ENCODE data around the gene GRWD1. TPM values are rescaled to one million over a fixed set of nuclear protein-coding genes. Genes with fewer than 3 reads are reported as not detected.

The GRWD1 gene
- total and polyA plus RNA-seq, 10 of the 15 experiments (the other 5 are each of a cell fraction or from before 2014, with no cell fraction given) = 1.4 to 103 (median 30.7) TPM

- intact Hi-C loops (cut with micrococcal nuclease; ENCODE audit: unreplicated experiment) = no loop called here
- ATAC-seq = peak; percentile 31
- RAD21 ChIA-PET (ENCODE audit: unreplicated experiment) = interaction anchor here (1.1 kb wide), 1 partner anchor 71 kb away, joined by 3 read pairs; the partner anchor contains the start of gene KDELR1
- Histone ChIP-seq H3K27me3 (replicated peaks in 1 of 2; ENCODE audit: control insufficient read depth in 2 of 2, insufficient read depth in 2 of 2, low read length in 1 of 2) (no peaks in the 10 kb centered on the region), H3K4me2 (ENCODE audit: control insufficient read depth, insufficient read depth) (no peak overlapping the region), H3K4me3 (no peak overlapping the region), H3K4me1 (ENCODE audit: control insufficient read depth, insufficient read depth, low read length) (peaks cover 2% of the 10 kb centered on the region; the same call in 1 of the 2 replicates), H3K9ac (ENCODE audit: control insufficient read depth, insufficient read depth, low read length) (no peak overlapping the region), H3K27ac (ENCODE audit: control insufficient read depth, insufficient read depth) (no peak overlapping the region), H3K9me3 (replicated peaks; ENCODE audit: control insufficient read depth, insufficient read depth, low read length) (no peaks in the 10 kb centered on the region), H2AFZ (ENCODE audit: control insufficient read depth, low read depth, low read length) (no peak overlapping the region), H3K36me3 (ENCODE audit: control insufficient read depth in 2 of 2, insufficient read depth in 2 of 2, low read length in 1 of 2) (peaks cover 0 to 3% of the 10 kb centered on the region in 2 experiments; a peak in 2 of 4 replicates), H4K20me1 (ENCODE audit: control insufficient read depth, insufficient read depth) (no peaks in the 10 kb centered on the region), H3K79me2 (ENCODE audit: control insufficient read depth, insufficient read depth, low read length) (no peaks in the 10 kb centered on the region)
- POLR2A ChIA-PET = interaction anchor here (0.6 to 1.1 kb wide), 2 partner anchors 8 to 11 kb away, joined by 3 read pairs; no protein-coding TSS in a partner anchor
- SMC1A ChIA-PET (ENCODE audit: uncharacterized antibody, unreplicated experiment) = no interaction called here
- 93% methylated on average over 53 of the region's 62 CpGs for WGBS (ENCODE audit: insufficient coverage, insufficient replicate concordance, low lambda C conversion rate, missing lambda C conversion rate)
- no TSS peak for BruUV-seq (replicated peaks)
- no peak for FAIRE-seq
- TF ChIP-seq POLR2A (IDR thresholded peaks at IDR 0.05; ENCODE audit: low read depth, low read length) = peak; percentile 61; the same call in 1 of the 2 replicates
- TF ChIP-seq HCFC1 (IDR thresholded peaks at IDR 0.05; ENCODE audit: low read length) = peak; percentile 46; the same call in 1 of the 2 replicates
- no peak for TF ChIP-seq ZNF217 (IDR thresholded peaks at IDR 0.05)
- peak; percentile 59 for TF ChIP-seq SIX5 (IDR thresholded peaks at IDR 0.05; ENCODE audit: low read depth, low read length, severe bottlenecking)
- no peak for TF ChIP-seq SIN3A (IDR thresholded peaks at IDR 0.05; ENCODE audit: low read depth, low read length)
- TF ChIP-seq SMAD5 (IDR thresholded peaks at IDR 0.05; ENCODE audit: low read depth) = no peak
- in situ Hi-C loops (cut with MboI) = no loop called here
- DNase-seq (ENCODE audit: low read depth, low spot score) = no peak
- CTCF ChIA-PET = no interaction called here
These were observed 16.3 kb downstream of the GRWD1 start for GRCh38 chr19:48461982-48462655.

- Histone ChIP-seq H3K4me2 (ENCODE audit: control insufficient read depth, insufficient read depth) (no peak overlapping the region), H3K4me1 (ENCODE audit: control insufficient read depth, insufficient read depth, low read length) (peaks cover 3% of the 10 kb centered on the region; the same call in 1 of the 2 replicates), H3K4me3 (no peak overlapping the region), H3K79me2 (ENCODE audit: control insufficient read depth, insufficient read depth, low read length) (peaks cover 7% of the 10 kb centered on the region), H3K36me3 (ENCODE audit: control insufficient read depth in 2 of 2, insufficient read depth in 2 of 2, low read length in 1 of 2) (no peaks in the 10 kb centered on the region; a peak in 1 of 4 replicates), H3K27ac (ENCODE audit: control insufficient read depth, insufficient read depth) (no peak overlapping the region), H3K9ac (ENCODE audit: control insufficient read depth, insufficient read depth, low read length) (no peak overlapping the region), H3K9me3 (replicated peaks; ENCODE audit: control insufficient read depth, insufficient read depth, low read length) (no peaks in the 10 kb centered on the region), H2AFZ (ENCODE audit: control insufficient read depth, low read depth, low read length) (no peak overlapping the region), H4K20me1 (ENCODE audit: control insufficient read depth, insufficient read depth) (no peaks in the 10 kb centered on the region), H3K27me3 (replicated peaks in 1 of 2; ENCODE audit: control insufficient read depth in 2 of 2, insufficient read depth in 2 of 2, low read length in 1 of 2) (no peaks in the 10 kb centered on the region)
- intact Hi-C loops (cut with micrococcal nuclease; ENCODE audit: unreplicated experiment) = no loop called here
- ChIA-PET SMC1A (ENCODE audit: uncharacterized antibody, unreplicated experiment) (no interaction called here), POLR2A (interaction anchor here (0.5 to 1.0 kb wide), 3 partner anchors 107 to 146 kb away, joined by 3 to 4 read pairs (median 4); no protein-coding TSS in a partner anchor), RAD21 (ENCODE audit: unreplicated experiment) (no interaction called here), CTCF (interaction anchor here (0.6 kb wide), 1 partner anchor 245 kb away, joined by 3 read pairs; no protein-coding TSS in a partner anchor)
- in situ Hi-C loops (cut with MboI) = no loop called here
- no TSS peak for BruUV-seq (replicated peaks)
- FAIRE-seq = no peak
- no peak for ATAC-seq
- WGBS (ENCODE audit: insufficient coverage, insufficient replicate concordance, low lambda C conversion rate, missing lambda C conversion rate) = 5% methylated on average over 1 of the region's 1 CpG
- no peak for DNase-seq (ENCODE audit: low read depth, low spot score)
- TF ChIP-seq ZBTB11 (CRISPR knock-in tag; IDR thresholded peaks at IDR 0.05) (no peak), TCF3 (IDR thresholded peaks at IDR 0.05; ENCODE audit: borderline replicate concordance, insufficient read depth, low read depth, low read length) (no peak), ESRRA (IDR thresholded peaks at IDR 0.05; ENCODE audit: low read length) (no peak), CREM (IDR thresholded peaks at IDR 0.05; ENCODE audit: low read depth) (no peak), EZH2 (IDR thresholded peaks at IDR 0.05; ENCODE audit: borderline replicate concordance, control insufficient read depth, low read depth, low read length) (no peak)
- TF ChIP-seq, protein P1, sequence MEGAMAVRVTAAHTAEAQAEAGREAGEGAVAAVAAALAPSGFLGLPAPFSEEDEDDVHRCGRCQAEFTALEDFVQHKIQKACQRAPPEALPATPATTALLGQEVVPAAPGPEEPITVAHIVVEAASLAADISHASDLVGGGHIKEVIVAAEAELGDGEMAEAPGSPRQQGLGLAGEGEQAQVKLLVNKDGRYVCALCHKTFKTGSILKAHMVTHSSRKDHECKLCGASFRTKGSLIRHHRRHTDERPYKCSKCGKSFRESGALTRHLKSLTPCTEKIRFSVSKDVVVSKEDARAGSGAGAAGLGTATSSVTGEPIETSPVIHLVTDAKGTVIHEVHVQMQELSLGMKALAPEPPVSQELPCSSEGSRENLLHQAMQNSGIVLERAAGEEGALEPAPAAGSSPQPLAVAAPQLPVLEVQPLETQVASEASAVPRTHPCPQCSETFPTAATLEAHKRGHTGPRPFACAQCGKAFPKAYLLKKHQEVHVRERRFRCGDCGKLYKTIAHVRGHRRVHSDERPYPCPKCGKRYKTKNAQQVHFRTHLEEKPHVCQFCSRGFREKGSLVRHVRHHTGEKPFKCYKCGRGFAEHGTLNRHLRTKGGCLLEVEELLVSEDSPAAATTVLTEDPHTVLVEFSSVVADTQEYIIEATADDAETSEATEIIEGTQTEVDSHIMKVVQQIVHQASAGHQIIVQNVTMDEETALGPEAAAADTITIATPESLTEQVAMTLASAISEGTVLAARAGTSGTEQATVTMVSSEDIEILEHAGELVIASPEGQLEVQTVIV (IDR thresholded peaks at IDR 0.05; ENCODE audit: borderline replicate concordance, partially characterized antibody) = no peak
These were observed 19.4 kb downstream of the GRWD1 start for GRCh38 chr19:48465215-48465614.

All from GM12878 (cell line).